MM.1S (cell line): Measurements from ENCODE around the gene ARID4A.
"Not testable (repeated sequence)": the region's sequence is repeated elsewhere in the genome, so short reads cannot be mapped to it uniquely, and the experiment has no call there.

Experiments used
- CTCF ChIP-seq: fragments of 300-600 bp; sonication (generic); IDR thresholded peaks from 2 replicates; pipeline ENCODE4 v1.5.1; 2016; ENCODE audit warnings: antibody characterized with exemption, low read length, mixed read lengths
- EZH2 ChIP-seq: fragments of 300-600 bp; sonication (generic); optimal IDR thresholded peaks from 2 replicates; pipeline ENCODE3; 2017; ENCODE audit warnings: low read depth, mild to moderate bottlenecking, antibody characterized with exemption, low read length, mixed read lengths

GRCh38 chr14:58262005-58262404, 36.4 kb upstream of the ARID4A start:
- TF ChIP-seq CTCF, EZH2: not testable (repeated sequence)
